GM19455 (cell line): ENCODE results near the gene CASZ1.

Source experiments
- ATAC-seq: cut with Tn5 transposase; IDR thresholded peaks from one replicate; pipeline ENCODE4 v1.9.1; 2021; ENCODE audit not compliant: unreplicated experiment

CASZ1 gene

GRCh38 chr1:10640843-10641553 lies 155.4 kb downstream of the CASZ1 start:
- no peak for ATAC-seq

DNA sequence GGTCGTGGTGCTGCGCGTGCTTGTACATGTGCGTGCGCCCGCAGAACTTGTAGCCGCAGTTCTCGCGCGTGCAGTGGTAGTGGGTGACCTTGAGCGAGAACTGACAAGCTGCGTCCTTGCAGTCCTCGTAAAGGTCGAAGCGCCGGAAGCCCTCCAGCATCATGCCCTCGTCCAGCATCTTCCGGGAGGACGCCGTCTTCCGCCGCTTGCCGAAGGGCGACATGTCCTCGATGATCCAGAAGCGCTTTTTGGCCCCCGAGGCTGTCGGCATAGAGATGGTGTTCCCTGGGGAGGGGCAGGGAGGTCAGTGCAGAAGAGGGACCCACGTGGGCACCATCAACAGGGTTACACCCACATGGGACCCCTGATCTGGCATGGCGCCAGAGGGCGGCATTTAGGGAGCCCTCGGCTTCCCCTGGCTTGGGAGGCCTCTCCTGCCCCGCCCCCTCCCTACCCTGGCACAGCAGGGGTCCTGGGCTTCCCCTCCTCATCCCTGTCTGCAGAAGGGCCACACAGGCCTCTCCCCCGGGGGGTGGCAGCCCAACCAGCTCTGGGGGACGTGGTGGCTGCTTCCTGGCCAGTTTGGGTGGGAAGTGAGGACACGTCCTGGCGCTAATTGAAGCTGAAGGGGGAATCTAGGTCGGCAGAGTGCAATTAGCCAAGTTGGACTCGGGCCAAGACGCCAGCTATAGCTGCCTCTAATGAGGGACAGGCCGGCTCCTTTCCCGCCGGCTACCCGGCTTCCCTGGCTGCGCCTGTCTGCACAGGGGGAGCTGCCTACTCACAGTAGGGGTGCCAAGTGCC lies 156.5 kb downstream of the CASZ1 start:
- ATAC-seq: no peak

- ATAC-seq: no peak
These were observed 157.3 kb downstream of the CASZ1 start for GRCh38 chr1:10639011-10639774.

DNA sequence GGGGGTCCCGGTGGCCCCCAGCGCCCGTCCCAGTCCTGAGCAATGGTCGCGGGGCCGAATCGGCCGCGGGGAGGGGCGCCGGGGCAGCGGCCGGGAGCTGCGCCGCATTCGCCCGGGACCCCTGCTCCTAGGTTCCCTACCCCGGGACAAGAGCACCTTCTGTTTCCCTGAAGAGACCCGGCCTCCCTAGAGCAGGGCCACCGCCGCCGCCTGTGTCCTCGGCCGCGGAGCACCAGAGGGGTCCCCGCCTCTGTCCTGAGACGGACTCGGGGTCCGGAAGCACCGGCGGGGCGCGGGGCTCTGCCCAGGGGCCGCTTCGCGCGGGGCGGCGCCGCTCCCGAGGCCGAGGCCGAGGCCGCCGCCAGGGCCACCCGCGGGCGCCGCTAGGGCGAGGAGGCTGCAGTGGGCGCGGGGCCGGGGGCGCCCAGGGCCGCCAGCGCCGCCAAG lies 157.9 kb downstream of the CASZ1 start:
- ATAC-seq: no peak

- ATAC-seq: no peak
These were observed 158.4 kb downstream of the CASZ1 start for GRCh38 chr1:10637834-10638558.

DNA sequence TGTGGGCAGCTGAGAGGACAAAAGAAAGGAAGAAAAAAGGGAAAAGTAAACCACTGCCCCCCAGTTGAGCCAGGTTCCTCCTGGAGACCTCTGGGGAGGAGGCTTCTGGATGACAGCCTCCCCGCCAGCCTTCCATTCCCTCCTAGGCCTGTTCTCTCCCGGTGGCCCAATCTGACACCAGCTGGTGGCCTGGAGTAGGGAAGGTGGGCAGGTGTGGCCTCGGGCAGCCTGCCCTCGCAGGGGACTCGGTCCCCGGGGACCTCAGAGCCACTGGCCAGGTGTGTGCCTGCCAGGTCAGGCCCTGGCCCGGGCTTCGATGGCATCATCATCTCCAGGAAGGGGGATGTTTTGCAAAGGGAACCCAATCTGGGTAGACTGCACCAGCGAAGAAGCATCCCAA lies 159.0 kb downstream of the CASZ1 start:
- ATAC-seq: no peak

DNA sequence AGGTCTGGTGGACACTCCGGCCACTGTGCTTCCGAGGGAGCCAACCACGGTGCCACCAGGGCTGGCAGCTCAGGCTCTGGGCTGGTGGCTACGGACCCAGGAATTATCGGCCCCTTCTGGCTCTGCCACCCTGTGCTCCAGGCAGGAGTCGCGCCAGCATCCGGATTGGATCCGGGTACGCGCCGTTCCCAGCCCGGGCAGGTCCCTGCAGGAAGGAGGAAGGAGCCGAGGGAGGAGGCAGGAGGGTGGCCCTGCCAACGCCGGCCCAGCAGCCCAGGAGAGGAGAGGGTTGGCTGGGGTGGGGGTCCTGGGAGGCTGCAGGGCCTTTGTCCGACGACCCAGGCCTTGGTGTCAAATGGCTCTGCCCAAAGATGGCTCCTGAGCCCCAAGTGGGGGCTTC lies 160.5 kb downstream of the CASZ1 start:
- ATAC-seq: no peak

- no peak for ATAC-seq
These were observed 161.2 kb downstream of the CASZ1 start for GRCh38 chr1:10635085-10635896.

DNA sequence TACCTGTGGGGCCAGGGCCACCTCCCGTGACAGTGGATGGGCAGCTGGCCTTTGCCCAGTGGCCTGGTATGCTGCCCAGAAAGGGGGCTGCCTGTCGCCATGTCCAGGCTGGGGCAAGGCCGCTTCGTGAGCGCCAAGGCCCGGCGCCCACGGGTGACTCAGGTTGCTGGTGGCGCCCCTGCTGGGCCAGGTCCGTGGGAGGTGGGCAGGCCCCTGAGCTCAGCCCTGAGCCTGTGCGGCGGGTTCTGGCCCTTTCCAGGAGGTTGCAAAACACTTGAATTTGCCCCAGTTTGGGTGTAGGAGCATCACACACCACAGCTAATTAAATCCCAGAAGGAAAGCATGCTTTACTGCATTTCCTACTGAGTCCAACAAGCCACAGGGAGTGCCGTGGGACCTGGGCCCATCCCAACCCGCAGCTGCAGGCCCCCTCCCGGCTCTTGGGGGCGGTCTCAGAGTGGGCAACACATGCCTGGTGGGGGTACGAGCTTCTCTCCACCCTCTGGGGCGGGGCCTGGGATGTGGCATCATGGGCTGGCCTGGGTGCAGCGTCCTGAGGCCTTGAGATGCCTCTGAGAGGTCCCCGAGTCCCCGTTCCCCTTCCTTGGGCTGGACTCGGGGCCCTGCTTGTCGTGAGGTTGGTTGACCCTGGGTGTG lies 161.9 kb downstream of the CASZ1 start:
- no peak for ATAC-seq

- ATAC-seq: no peak
These were observed 162.4 kb downstream of the CASZ1 start for GRCh38 chr1:10634075-10634427.

DNA sequence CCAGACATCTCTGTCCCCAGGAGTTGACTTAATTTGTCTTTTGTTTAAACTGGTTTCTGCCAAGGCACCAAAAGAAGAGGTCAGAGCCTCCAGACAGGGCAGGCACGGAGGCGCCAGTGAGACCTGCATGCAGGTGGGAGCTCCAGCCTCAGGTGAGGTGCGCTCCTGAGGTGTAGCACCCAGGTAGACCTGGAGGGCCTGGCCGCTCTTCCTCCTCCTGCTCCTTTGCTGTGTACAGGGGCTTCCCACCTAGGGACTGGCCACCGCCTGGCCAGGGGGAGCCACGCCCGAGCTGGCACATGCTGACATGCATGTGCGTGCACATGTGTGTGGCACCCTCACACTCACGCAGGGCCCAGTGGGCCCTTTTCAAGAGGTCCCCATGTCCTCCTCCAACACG lies 163.0 kb downstream of the CASZ1 start:
- ATAC-seq: no peak

- ATAC-seq: no peak
These were observed 163.8 kb downstream of the CASZ1 start for GRCh38 chr1:10632691-10633090.

- ATAC-seq: no peak
These were observed 164.4 kb downstream of the CASZ1 start for GRCh38 chr1:10631811-10632593.

GRCh38 chr1:10631121-10631810 lies 165.2 kb downstream of the CASZ1 start:
- ATAC-seq: no peak

- ATAC-seq: no peak
These were observed 165.8 kb downstream of the CASZ1 start for GRCh38 chr1:10630661-10631120.

GRCh38 chr1:10629816-10630571 lies 166.5 kb downstream of the CASZ1 start:
- no peak for ATAC-seq

DNA sequence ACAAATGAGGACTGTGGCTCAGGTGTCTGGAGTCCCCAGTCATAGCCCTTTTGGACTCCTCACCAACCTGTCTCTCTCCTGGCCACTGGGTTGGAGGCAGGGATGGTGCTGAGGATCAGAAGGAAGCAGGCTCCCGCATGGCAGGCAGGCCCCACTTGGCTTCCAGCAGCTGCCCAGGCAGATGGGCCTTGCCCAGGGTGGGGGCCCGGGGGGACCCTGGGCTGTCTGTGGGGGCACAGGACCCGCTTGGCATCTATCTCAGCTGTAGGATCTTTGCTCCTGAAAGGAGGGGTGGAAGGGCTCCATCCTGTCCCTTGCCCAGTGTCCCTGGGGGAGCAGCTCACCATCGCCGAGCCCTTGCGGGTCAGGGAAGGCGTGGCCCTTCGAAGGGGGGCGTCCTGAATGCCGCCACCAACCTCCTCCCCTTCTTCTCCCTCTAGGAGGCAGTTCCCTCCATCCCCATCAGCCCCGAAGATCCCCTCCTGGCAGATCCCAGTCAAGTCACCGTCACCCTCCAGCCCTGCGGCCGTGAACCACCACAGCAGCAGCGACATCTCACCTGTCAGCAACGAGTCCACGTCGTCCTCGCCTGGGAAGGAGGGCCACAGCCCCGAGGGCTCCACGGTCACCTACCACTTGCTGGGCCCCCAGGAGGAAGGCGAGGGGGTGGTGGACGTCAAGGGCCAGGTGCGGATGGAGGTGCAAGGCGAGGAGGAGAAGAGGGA lies 167.2 kb downstream of the CASZ1 start:
- ATAC-seq: no peak
